K562 (cell line): ENCODE data around the gene RBM3. TPM values are rescaled to one million over a fixed set of nuclear protein-coding genes. Genes with fewer than 3 reads are reported as not detected.

Source experiments
- FOXA3 ChIP-seq, 2 experiments: fragments of 450-650 bp in 1 of 2; sonication (generic) in 1 of 2; formaldehyde crosslinking; IDR thresholded peaks in 1 of 2; conservative IDR thresholded peaks in 1 of 2; 2 replicates each; pipeline versions ENCODE4 v1.4.0 to v1.8.0; 2020 to 2022; ENCODE audit warnings: mild to moderate bottlenecking in 2 of 2, missing genetic modification reagents in 1 of 2
- FOXM1 ChIP-seq, 2 experiments: fragments of 450-650 bp in 1 of 2; sonication (generic) in 1 of 2; formaldehyde crosslinking in 1 of 2; IDR thresholded peaks; 2 replicates each; pipeline versions ENCODE4 v1.6.1 to v1.9.0; 2017 to 2022; ENCODE audit warnings: low read depth in 2 of 2, mild to moderate bottlenecking in 2 of 2, missing genetic modification reagents in 1 of 2, moderate library complexity in 1 of 2
- FOXP1 ChIP-seq: sonication (generic); formaldehyde crosslinking; IDR thresholded peaks from 2 replicates; pipeline ENCODE4 v1.8.0; 2022; ENCODE audit warnings: mild to moderate bottlenecking, missing genetic modification reagents
- GABPB2 ChIP-seq: fragments of 250-450 bp; sonication (Bioruptor Pico); conservative IDR thresholded peaks from 2 replicates; pipeline ENCODE4 v1.5.1; 2021; ENCODE audit warnings: mild to moderate bottlenecking
- GATAD2B ChIP-seq: fragments of 450-650 bp; IDR thresholded peaks from 2 replicates; pipeline ENCODE4 v1.6.1; 2017; ENCODE audit warnings: mild to moderate bottlenecking, borderline replicate concordance
- HDAC3 ChIP-seq: fragments of 450-650 bp; IDR thresholded peaks from 2 replicates; pipeline ENCODE4 v1.6.1; 2018; ENCODE audit warnings: borderline replicate concordance, mild to moderate bottlenecking, moderate library complexity; ENCODE audit not compliant: partially characterized antibody
- HMGXB4 ChIP-seq: sonication (generic); formaldehyde crosslinking; IDR thresholded peaks from 2 replicates; pipeline ENCODE4 v1.8.1; 2023; ENCODE audit warnings: mild to moderate bottlenecking, missing genetic modification reagents
- HNRNPK ChIP-seq: fragments of 200-400 bp; formaldehyde crosslinking; IDR thresholded peaks from one replicate; pipeline ENCODE4 v1.6.1; 2018; ENCODE audit warnings: mild to moderate bottlenecking, low read depth, low read length; ENCODE audit not compliant: poor library complexity, severe bottlenecking
- KLF16 ChIP-seq: IDR thresholded peaks from 2 replicates; pipeline ENCODE4 v1.6.1; 2016; ENCODE audit warnings: antibody characterized with exemption
- L3MBTL2 ChIP-seq: fragments of 450-650 bp; IDR thresholded peaks from 2 replicates; pipeline ENCODE4 v1.6.1; 2016; ENCODE audit warnings: mild to moderate bottlenecking, moderate library complexity
- LARP7 ChIP-seq: fragments of 450-650 bp; IDR thresholded peaks from 2 replicates; pipeline ENCODE4 v1.6.1; 2016
- MAFK ChIP-seq: IDR thresholded peaks from 2 replicates; pipeline ENCODE4 v1.6.1; 2011; ENCODE audit warnings: low read length, improper control_type of control experiment
- MEIS2 ChIP-seq: fragments of 450-650 bp; IDR thresholded peaks from 2 replicates; pipeline ENCODE4 v1.6.1; 2014; ENCODE audit warnings: mild to moderate bottlenecking; ENCODE audit not compliant: partially characterized antibody
- NR2C2 ChIP-seq, 2 experiments: fragments of 200-800 bp in 1 of 2; sonication (Bioruptor generic) in 1 of 2; sonication (generic) in 1 of 2; formaldehyde crosslinking in 1 of 2; IDR thresholded peaks; 2 replicates each; pipeline versions ENCODE4 v1.6.1 to v1.8.0; 2016 to 2022; ENCODE audit warnings: mild to moderate bottlenecking in 1 of 2, missing compliant biosample characterization in 1 of 2, missing genetic modification characterization in 1 of 2, missing genetic modification reagents in 1 of 2
- SMAD1 ChIP-seq: fragments of 150-350 bp; IDR thresholded peaks from 2 replicates; pipeline ENCODE4 v1.6.1; 2014; ENCODE audit warnings: low read length, low read depth; ENCODE audit not compliant: partially characterized antibody
- TAF1 ChIP-seq: IDR thresholded peaks from 2 replicates; pipeline ENCODE4 v1.6.1; 2011; ENCODE audit warnings: mild to moderate bottlenecking, low read length, moderate library complexity; ENCODE audit not compliant: insufficient read depth, control insufficient read depth, severe bottlenecking; ENCODE audit errors: extremely low read depth
- THAP7 ChIP-seq: fragments of 250-450 bp; sonication (Bioruptor Pico); IDR thresholded peaks from 2 replicates; pipeline ENCODE4 v1.5.0; 2021
- ZNF551 ChIP-seq: fragments of 250-450 bp; sonication (Bioruptor Pico); IDR thresholded peaks from 2 replicates; pipeline ENCODE4 v1.5.0; 2021; ENCODE audit warnings: mild to moderate bottlenecking, moderate library complexity
- ZNF830 ChIP-seq: fragments of 250-450 bp; sonication (Bioruptor Pico); IDR thresholded peaks from 2 replicates; pipeline ENCODE4 v1.5.0; 2021; ENCODE audit warnings: mild to moderate bottlenecking
- polyA plus RNA-seq, 8 experiments: library from polyadenylated mRNA; depleted of rRNA in 4 of 8; stranded (reverse) in 5 of 8; unstranded in 3 of 8; fragments of >200 nt; fragmentation: Nextera tagmentation in 2 of 8; fragmentation: Illumina TruSeq in 1 of 8; extraction: Ambion mirVana in 2 of 8; extraction: Trizol in 1 of 8; gene quantifications; 2 replicates each; pipeline versions ENCODE4 v1.2.1 to v1.2.3, GENCODE V29; 2011 to 2014; ENCODE audit warnings: inconsistent platforms in 1 of 8, missing spikeins in 1 of 8
- total RNA-seq, 7 experiments: library from RNA; depleted of rRNA in 6 of 7; stranded (reverse); fragments of >200 nt in 6 of 7; fragmentation: Illumina TruSeq in 2 of 7; extraction: Trizol in 2 of 7; gene quantifications; 2 replicates each; pipeline versions ENCODE4 v1.2.1 to v1.2.3, GENCODE V29; 2011 to 2021; ENCODE audit warnings: low replicate concordance in 1 of 7
- TF ChIP-seq, protein P1 (sequence below), 2 experiments: fragments of 200-800 bp in 1 of 2; sonication (Bioruptor generic) in 1 of 2; sonication (generic) in 1 of 2; formaldehyde crosslinking in 1 of 2; IDR thresholded peaks in 1 of 2; conservative IDR thresholded peaks in 1 of 2; 2 replicates each; pipeline versions ENCODE4 v1.5.0 to v1.6.1; 2016 to 2020; ENCODE audit warnings: missing compliant biosample characterization in 1 of 2, missing genetic modification characterization in 1 of 2, missing genetic modification reagents in 1 of 2
- TF ChIP-seq, protein P2 (sequence below), 2 experiments: fragments of 450-650 bp in 1 of 2; sonication (generic) in 1 of 2; formaldehyde crosslinking; conservative IDR thresholded peaks; 2 replicates each; pipeline versions ENCODE4 v1.4.0 to v1.8.1; 2020 to 2022; ENCODE audit warnings: mild to moderate bottlenecking in 1 of 2, missing genetic modification reagents in 1 of 2

RBM3 gene
- total and polyA plus RNA-seq, 9 of the 15 experiments (the other 6 are each of a cell fraction or from before 2014, with no cell fraction given) = 70.3 to 272 (median 209) TPM

- TF ChIP-seq MAFK (no peak), GABPB2 (CRISPR knock-in tag) (no peak), ZNF830 (0 out of 2 replicates have a peak, but pooled peaks have one; percentile 62), NR2C2 (CRISPR knock-in tag; IDR thresholded peaks at IDR 0.05) (0 out of 2 replicates have a peak, but pooled peaks have one; percentile 60), NR2C2 (tag; IDR thresholded peaks at IDR 0.05) (peak; percentile 93), FOXM1 (IDR thresholded peaks at IDR 0.05; ENCODE audit: low read depth) (no peak), FOXM1 (CRISPR knock-in tag; IDR thresholded peaks at IDR 0.05; ENCODE audit: low read depth) (peak; percentile 61; the same call in 1 of the 2 replicates), SMAD1 (peak; percentile 81), LARP7 (no peak), FOXP1 (CRISPR knock-in tag) (0 out of 2 replicates have a peak, but pooled peaks have one; percentile 54), MEIS2 (peak; percentile 96), GATAD2B (no peak), L3MBTL2 (peak; percentile 73), HDAC3 (peak; percentile 73), HMGXB4 (CRISPR knock-in tag) (0 out of 2 replicates have a peak, but pooled peaks have one; percentile 58), FOXA3 (CRISPR knock-in tag; conservative IDR thresholded peaks at IDR 0.05 in 1 of 2, IDR thresholded peaks at IDR 0.05 in 1 of 2) (0 out of 4 replicates have a peak, but pooled peaks have one; percentile 20 to 24), HNRNPK (no peak), KLF16 (peak; percentile 82), THAP7 (CRISPR knock-in tag) (peak; percentile 76; the same call in 1 of the 2 replicates), ZNF551 (no peak), TAF1 (peak; percentile 52)
- TF ChIP-seq, protein P1, sequence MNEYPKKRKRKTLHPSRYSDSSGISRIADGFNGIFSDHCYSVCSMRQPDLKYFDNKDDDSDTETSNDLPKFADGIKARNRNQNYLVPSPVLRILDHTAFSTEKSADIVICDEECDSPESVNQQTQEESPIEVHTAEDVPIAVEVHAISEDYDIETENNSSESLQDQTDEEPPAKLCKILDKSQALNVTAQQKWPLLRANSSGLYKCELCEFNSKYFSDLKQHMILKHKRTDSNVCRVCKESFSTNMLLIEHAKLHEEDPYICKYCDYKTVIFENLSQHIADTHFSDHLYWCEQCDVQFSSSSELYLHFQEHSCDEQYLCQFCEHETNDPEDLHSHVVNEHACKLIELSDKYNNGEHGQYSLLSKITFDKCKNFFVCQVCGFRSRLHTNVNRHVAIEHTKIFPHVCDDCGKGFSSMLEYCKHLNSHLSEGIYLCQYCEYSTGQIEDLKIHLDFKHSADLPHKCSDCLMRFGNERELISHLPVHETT (CRISPR knock-in tag; conservative IDR thresholded peaks at IDR 0.05 in 1 of 2, IDR thresholded peaks at IDR 0.05 in 1 of 2) = peak in 1 of 2 experiments; percentile 70; a peak in 2 of 4 replicates
- TF ChIP-seq, protein P2, sequence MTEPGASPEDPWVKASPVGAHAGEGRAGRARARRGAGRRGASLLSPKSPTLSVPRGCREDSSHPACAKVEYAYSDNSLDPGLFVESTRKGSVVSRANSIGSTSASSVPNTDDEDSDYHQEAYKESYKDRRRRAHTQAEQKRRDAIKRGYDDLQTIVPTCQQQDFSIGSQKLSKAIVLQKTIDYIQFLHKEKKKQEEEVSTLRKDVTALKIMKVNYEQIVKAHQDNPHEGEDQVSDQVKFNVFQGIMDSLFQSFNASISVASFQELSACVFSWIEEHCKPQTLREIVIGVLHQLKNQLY (CRISPR knock-in tag; conservative IDR thresholded peaks at IDR 0.05) = peak in 1 of 2 experiments; percentile 9; a peak in 1 of 4 replicates
Measured at GRCh38 chrX:48597353-48598264, 23.3 kb downstream of the RBM3 start, which contains the start of gene WDR13 (continued).
